Stimulated activated naive CD4-positive, alpha-beta T cell (primary cell): ENCODE measurements around the gene CLDN10.
"Not testable (repeated sequence)": the region's sequence is repeated elsewhere in the genome, so short reads cannot be mapped to it uniquely, and the experiment has no call there.

Experiments used
- DNase-seq, 6 experiments: peaks; one replicate each; lab custom pipeline; 2025; lab: John Stamatoyannopoulos, UW

The CLDN10 gene

GRCh38 chr13:95541911-95542474, 10.5 kb upstream of the CLDN10 start:
- no peak for DNase-seq

GRCh38 chr13:95544293-95544692, 8.2 kb upstream of the CLDN10 start:
- DNase-seq: no peak

GRCh38 chr13:95546919-95547318, 5.6 kb upstream of the CLDN10 start:
- DNase-seq: no peak

GRCh38 chr13:95547531-95548167, 4.9 kb upstream of the CLDN10 start:
- DNase-seq: no peak

- no peak for DNase-seq
Observed at GRCh38 chr13:95552208-95552538, 347 bp upstream of the CLDN10 start.

GRCh38 chr13:95553581-95554385, 1.3 kb downstream of the CLDN10 start:
- no peak for DNase-seq

- DNase-seq: no peak
Observed at GRCh38 chr13:95557013-95557412, 4.5 kb downstream of the CLDN10 start.

- DNase-seq: no peak
Observed at GRCh38 chr13:95559100-95559499, 6.6 kb downstream of the CLDN10 start.

GRCh38 chr13:95560387-95560786, 7.9 kb downstream of the CLDN10 start:
- DNase-seq: no peak

- DNase-seq: no peak
Observed at GRCh38 chr13:95564091-95564490, 11.6 kb downstream of the CLDN10 start.

- no peak for DNase-seq
Observed at GRCh38 chr13:95564733-95565291, 12.3 kb downstream of the CLDN10 start.

GRCh38 chr13:95565758-95566157, 13.2 kb downstream of the CLDN10 start:
- not testable (repeated sequence) for DNase-seq

- DNase-seq: no peak
Observed at GRCh38 chr13:95568131-95568530, 15.6 kb downstream of the CLDN10 start.

GRCh38 chr13:95570016-95570415, 17.5 kb downstream of the CLDN10 start:
- DNase-seq: no peak

- no peak for DNase-seq
Observed at GRCh38 chr13:95571941-95572340, 19.4 kb downstream of the CLDN10 start.

- no peak for DNase-seq
Observed at GRCh38 chr13:95573221-95573620, 20.7 kb downstream of the CLDN10 start.

- DNase-seq: no peak
Observed at GRCh38 chr13:95579303-95579702, 26.8 kb downstream of the CLDN10 start.

GRCh38 chr13:95585867-95586266, 33.3 kb downstream of the CLDN10 start:
- no peak for DNase-seq

- DNase-seq: no peak
Observed at GRCh38 chr13:95588134-95588533, 35.6 kb downstream of the CLDN10 start.

GRCh38 chr13:95588721-95589120, 36.2 kb downstream of the CLDN10 start:
- DNase-seq: no peak

- DNase-seq: no peak
Observed at GRCh38 chr13:95593462-95593861, 40.9 kb downstream of the CLDN10 start.

GRCh38 chr13:95596701-95597100, 44.2 kb downstream of the CLDN10 start:
- DNase-seq: no peak

GRCh38 chr13:95601216-95601615, 48.7 kb downstream of the CLDN10 start:
- no peak for DNase-seq
